Keratinocyte (primary cell): ENCODE data around the gene KRT38.

Experiments
- EZH2 ChIP-seq: IDR thresholded peaks from one replicate; pipeline ENCODE4 v1.6.1; 2012; ENCODE audit warnings: inconsistent platforms, mild to moderate bottlenecking, low read length, moderate library complexity
- TF ChIP-seq, protein P1 (sequence below), 3 experiments: IDR thresholded peaks in 1 of 3; conservative IDR thresholded peaks in 1 of 3; optimal IDR thresholded peaks in 1 of 3; 2 replicates in 2 of 3; 3 replicates in 1 of 3; pipeline versions ENCODE3 to v1.5.1; 2011; ENCODE audit warnings: low read length in 3 of 3, mild to moderate bottlenecking in 3 of 3, moderate library complexity in 2 of 3, control low read depth in 1 of 3, inconsistent platforms in 1 of 3; ENCODE audit not compliant: insufficient read depth in 2 of 3; ENCODE audit errors: extremely low read depth in 1 of 3

DNA sequence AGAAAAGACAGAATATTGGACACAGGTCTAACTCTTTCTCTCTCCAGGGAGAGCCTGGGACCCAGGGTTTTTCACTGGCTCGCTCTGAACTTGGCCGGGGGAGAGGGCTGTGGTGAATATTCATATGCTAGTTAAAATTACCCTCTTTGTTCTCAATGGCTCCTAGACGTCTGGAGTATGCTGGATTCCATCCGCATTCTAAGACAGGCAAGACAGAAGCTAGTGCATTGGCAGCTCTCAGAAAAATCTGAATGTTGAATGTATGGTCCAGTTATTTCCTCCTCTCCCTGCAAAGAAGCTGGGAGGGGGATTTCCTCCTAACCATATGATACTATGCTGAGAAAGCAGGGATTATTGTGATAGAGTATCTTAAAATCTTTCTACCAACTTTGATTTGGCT is 53.1 kb downstream of the KRT38 start:
- TF ChIP-seq, protein P1, sequence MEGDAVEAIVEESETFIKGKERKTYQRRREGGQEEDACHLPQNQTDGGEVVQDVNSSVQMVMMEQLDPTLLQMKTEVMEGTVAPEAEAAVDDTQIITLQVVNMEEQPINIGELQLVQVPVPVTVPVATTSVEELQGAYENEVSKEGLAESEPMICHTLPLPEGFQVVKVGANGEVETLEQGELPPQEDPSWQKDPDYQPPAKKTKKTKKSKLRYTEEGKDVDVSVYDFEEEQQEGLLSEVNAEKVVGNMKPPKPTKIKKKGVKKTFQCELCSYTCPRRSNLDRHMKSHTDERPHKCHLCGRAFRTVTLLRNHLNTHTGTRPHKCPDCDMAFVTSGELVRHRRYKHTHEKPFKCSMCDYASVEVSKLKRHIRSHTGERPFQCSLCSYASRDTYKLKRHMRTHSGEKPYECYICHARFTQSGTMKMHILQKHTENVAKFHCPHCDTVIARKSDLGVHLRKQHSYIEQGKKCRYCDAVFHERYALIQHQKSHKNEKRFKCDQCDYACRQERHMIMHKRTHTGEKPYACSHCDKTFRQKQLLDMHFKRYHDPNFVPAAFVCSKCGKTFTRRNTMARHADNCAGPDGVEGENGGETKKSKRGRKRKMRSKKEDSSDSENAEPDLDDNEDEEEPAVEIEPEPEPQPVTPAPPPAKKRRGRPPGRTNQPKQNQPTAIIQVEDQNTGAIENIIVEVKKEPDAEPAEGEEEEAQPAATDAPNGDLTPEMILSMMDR (optimal IDR thresholded peaks at IDR 0.05 in 1 of 3, IDR thresholded peaks at IDR 0.05 in 1 of 3, conservative IDR thresholded peaks at IDR 0.05 in 1 of 3; ENCODE audit: extremely low read depth in 1 of 3, insufficient read depth in 2 of 3, low read length in 3 of 3): no peak
- TF ChIP-seq EZH2: no peak
